Peyer's patch (tissue), 4 donors: Measurements from ENCODE around the gene CENPA.

Experiments used
- CTCF ChIP-seq, 6 experiments: fragments of 450-650 bp in 4 of 6; fragments of 200-600 bp in 2 of 6; sonication (generic) in 1 of 6; IDR thresholded peaks; one replicate each; pipeline ENCODE4 v1.5.1; 2017 to 2019; ENCODE audit warnings: antibody characterized with exemption in 6 of 6, mild to moderate bottlenecking in 3 of 6, moderate library complexity in 1 of 6
- POLR2A ChIP-seq, 2 donors: fragments of 450-650 bp; IDR thresholded peaks; one replicate each; pipeline ENCODE4 v1.5.1; 2017; ENCODE audit warnings: antibody characterized with exemption in 2 of 2, mild to moderate bottlenecking in 2 of 2, moderate library complexity in 2 of 2

GRCh38 chr2:26776195-26776800 lies 9.6 kb upstream of the CENPA start:
- no peak for TF ChIP-seq CTCF (IDR thresholded peaks at IDR 0.05)
- no peak for TF ChIP-seq POLR2A (IDR thresholded peaks at IDR 0.05)
